ENCODE data around the gene KBTBD2. TPM values are rescaled to one million over a fixed set of nuclear protein-coding genes. Genes with fewer than 3 reads are reported as not detected.
A peak's percentile ranks its signal among the peaks of the same experiment; 100 is the strongest.
"Not testable (repeated sequence)": the region's sequence is repeated elsewhere in the genome, so short reads cannot be mapped to it uniquely, and the experiment has no call there.

The KBTBD2 gene
- 29.1 and 36.1 TPM in 2 replicates for total RNA-seq (2014; rRNA removed; shearing (Covaris generic))

GRCh38 chr7:32891043-32891799 lies at the start of gene KBTBD2:
TSS of gene KBTBD2 (minus strand) at chr7:32891760. CDS start at chr7:32879604, 12,156 bp downstream.
- peak; percentile 86 for DNase-seq (ENCODE audit: low spot score)

GRCh38 chr7:32941181-32941580 lies 49.6 kb upstream of the KBTBD2 start:
- peak; percentile 19 for DNase-seq (ENCODE audit: low spot score)

GRCh38 chr7:32937344-32938174 lies 46.0 kb upstream of the KBTBD2 start:
- peak; percentile 53 for DNase-seq (ENCODE audit: low spot score)

- no peak for DNase-seq (ENCODE audit: low spot score)
Measured at GRCh38 chr7:32936689-32937088, 45.1 kb upstream of the KBTBD2 start.

- no peak for DNase-seq (ENCODE audit: low spot score)
Measured at GRCh38 chr7:32935558-32935957, 44.0 kb upstream of the KBTBD2 start.

- DNase-seq (ENCODE audit: low spot score) = no peak
Measured at GRCh38 chr7:32930378-32930777, 38.8 kb upstream of the KBTBD2 start.

GRCh38 chr7:32929430-32930143 lies 38.0 kb upstream of the KBTBD2 start:
- no peak for DNase-seq (ENCODE audit: low spot score)

GRCh38 chr7:32928785-32929298 lies 37.3 kb upstream of the KBTBD2 start:
- DNase-seq (ENCODE audit: low spot score) = no peak

GRCh38 chr7:32921896-32922295 lies 30.3 kb upstream of the KBTBD2 start:
- no peak for DNase-seq (ENCODE audit: low spot score)

- not testable (repeated sequence) for DNase-seq (ENCODE audit: low spot score)
Measured at GRCh38 chr7:32916994-32917393, 25.4 kb upstream of the KBTBD2 start.

GRCh38 chr7:32916006-32916405 lies 24.4 kb upstream of the KBTBD2 start:
- DNase-seq (ENCODE audit: low spot score) = no peak

- DNase-seq (ENCODE audit: low spot score) = no peak
Measured at GRCh38 chr7:32915041-32915536, 23.5 kb upstream of the KBTBD2 start.

- DNase-seq (ENCODE audit: low spot score) = no peak
Measured at GRCh38 chr7:32914184-32914583, 22.6 kb upstream of the KBTBD2 start.

- DNase-seq (ENCODE audit: low spot score) = no peak
Measured at GRCh38 chr7:32910195-32910594, 18.6 kb upstream of the KBTBD2 start.

- peak; percentile 53 for DNase-seq (ENCODE audit: low spot score)
Measured at GRCh38 chr7:32905175-32905662, 13.7 kb upstream of the KBTBD2 start.

GRCh38 chr7:32901629-32902028 lies 10.1 kb upstream of the KBTBD2 start:
- DNase-seq (ENCODE audit: low spot score) = no peak

- DNase-seq (ENCODE audit: low spot score) = no peak
Measured at GRCh38 chr7:32900433-32900995, 9.0 kb upstream of the KBTBD2 start.

- DNase-seq (ENCODE audit: low spot score) = not testable (repeated sequence)
Measured at GRCh38 chr7:32897376-32897775, 5.8 kb upstream of the KBTBD2 start.

- DNase-seq (ENCODE audit: low spot score) = no peak
Measured at GRCh38 chr7:32896564-32897347, 5.2 kb upstream of the KBTBD2 start.

GRCh38 chr7:32894171-32894570 lies 2.6 kb upstream of the KBTBD2 start:
- DNase-seq (ENCODE audit: low spot score) = no peak

All from HT-29 (cell line).